ENCODE results near the gene SLIT1. TPM values are rescaled to one million over a fixed set of nuclear protein-coding genes. Genes with fewer than 3 reads are reported as not detected.
"Not testable (repeated sequence)": the region's sequence is repeated elsewhere in the genome, so short reads cannot be mapped to it uniquely, and the experiment has no call there.

The SLIT1 gene
- total RNA-seq, 1 donor from 2014 or later = under 0.01 TPM

DNA sequence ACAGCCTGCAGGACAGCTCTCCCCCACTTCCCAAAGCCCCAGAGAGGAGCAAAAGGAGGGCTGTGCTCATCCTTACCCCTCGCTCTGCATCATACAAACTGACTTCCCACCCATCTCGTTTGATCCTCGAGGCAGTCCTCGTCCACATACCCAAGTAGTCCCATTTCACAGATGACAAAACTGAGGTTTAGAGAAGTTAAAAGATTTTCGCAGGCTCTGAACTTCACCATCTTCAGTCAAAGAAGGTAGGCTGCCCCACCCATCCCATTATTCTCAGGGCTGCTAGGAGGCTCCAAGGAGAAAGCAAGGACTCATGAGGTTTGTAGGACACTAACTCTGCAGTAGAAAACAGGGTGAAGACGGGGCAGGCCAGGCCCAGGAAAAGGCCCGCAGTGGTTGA is 147.1 kb downstream of the SLIT1 start:
- no peak for DNase-seq

DNA sequence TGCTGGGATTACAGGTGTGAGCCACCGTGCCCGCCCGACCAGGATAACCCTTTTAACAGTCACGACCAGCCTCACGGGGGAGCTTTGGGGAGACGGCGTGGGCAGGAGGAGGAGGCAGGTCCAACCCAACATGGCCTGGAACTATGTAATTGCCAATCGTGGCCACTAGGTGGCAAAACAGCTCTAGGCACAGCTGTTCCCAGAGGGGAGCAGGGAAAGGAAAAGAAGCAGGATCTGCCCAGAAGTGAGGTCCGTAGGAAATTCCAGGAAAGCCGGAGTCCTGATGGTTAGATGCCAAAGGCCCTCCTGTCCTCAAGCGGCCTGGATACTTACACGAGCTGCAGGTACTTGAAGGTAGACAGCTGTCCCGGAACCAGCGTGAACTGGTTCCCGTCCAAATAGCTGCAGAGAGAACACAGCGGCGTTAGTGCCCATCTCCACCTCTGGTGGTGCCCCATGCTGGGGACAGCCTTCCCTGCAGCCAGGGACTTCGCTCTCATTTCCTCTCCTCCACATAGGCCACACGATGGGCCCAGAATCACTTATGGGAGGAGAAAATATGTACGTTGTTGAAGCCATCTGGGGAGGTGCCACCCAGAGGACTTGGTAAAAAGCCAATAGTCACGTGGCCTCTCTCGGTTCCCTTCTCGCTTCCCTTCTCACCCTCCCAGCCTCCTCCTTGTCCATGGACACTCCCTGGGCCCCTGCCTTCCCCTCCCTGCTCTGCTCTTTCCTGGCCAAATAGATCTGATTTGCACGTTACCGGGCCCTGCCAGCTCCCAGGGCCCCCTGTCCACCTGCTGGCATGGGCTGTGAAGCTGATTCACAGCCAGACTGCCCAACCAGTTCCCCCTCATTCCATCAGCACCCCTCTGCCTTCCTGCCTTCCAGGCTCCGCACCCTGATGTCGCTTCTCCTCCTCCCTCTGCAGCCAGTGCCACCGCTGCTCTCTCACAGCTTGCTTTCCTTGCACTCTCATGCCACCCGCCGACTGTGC is 148.1 kb downstream of the SLIT1 start:
- DNase-seq = peak; percentile 89

- DNase-seq = no peak
These were observed 150.6 kb downstream of the SLIT1 start for GRCh38 chr10:97034958-97035769.

GRCh38 chr10:97034301-97034700 is 151.5 kb downstream of the SLIT1 start:
- no peak for DNase-seq

GRCh38 chr10:97033841-97034240 is 151.9 kb downstream of the SLIT1 start:
- not testable (repeated sequence) for DNase-seq

DNA sequence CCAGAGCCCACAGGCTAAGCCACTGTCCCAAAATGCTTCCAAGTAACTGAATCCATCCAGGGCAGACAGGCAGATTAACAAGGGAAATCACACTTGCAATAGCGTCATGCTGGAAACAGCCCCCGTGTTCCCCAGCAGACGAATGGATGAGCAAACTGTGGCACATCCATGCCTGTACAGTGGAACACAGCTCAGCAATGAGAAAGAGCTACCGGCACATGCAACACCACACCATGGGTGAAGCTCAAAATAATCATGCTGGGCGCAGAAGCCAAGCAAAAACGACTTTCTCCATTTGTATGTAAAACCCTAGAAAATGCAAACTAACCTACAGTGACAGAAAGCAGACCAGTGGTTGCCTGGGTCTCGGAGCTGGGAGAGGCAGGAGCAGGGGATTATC is 153.1 kb downstream of the SLIT1 start:
- DNase-seq = no peak

DNA sequence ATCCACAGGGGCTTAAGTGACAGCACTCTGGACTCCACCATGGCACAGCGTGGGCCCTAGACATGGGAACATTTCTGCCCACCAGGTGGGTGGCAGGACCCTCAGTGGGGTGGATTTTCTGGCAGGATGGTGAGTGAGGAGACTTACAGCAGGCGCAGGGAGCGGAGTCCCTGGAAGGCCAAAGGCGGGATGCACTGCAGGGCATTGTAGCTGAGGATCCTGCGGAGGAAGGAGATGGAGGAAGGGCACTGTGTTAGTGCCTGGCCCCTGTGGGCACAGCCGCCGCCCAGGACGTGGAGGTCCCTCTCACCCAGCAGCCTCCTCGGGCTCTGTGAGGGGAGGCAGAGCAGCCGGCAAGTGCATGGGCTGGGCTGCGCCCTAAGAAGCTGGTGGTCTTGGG is 154.3 kb downstream of the SLIT1 start:
- no peak for DNase-seq

GRCh38 chr10:97030894-97031293 is 154.9 kb downstream of the SLIT1 start:
- DNase-seq = no peak

DNA sequence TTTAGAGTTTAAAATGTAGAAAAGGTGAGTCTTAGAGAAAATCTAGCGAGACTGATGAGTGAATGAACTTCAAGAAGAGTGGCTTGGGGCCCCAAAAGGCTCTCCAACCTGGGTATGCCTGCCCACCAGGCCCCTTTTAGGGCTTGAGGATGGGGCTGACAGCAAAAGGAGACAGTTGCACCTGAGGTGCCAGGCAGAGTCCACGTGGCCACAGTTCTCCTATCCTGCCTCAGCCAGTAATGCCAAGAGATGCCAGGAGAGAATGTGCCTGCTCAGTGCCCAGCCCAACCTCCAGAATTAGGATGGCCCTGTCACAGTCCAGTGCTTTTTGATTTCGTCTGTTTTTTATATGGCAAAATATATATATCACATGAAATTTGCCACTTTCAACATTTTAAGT is 156.5 kb downstream of the SLIT1 start:
- DNase-seq = no peak

DNA sequence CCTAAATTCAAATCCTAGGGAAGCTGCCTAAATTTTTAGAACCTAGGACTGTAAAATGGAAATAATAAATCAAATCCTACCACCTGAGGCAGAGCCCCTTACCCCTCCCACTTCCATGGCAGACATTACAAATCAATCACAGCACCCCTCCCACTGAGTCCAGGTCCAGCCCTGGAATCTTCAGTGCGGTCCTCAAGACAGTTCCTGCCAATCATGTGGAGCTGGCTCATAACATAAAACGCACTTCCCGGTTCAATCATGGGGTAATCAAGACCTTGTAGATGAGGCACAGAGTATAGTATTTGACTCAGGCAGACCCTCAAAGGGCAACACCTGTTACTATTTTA is 157.0 kb downstream of the SLIT1 start:
- DNase-seq = no peak

DNA sequence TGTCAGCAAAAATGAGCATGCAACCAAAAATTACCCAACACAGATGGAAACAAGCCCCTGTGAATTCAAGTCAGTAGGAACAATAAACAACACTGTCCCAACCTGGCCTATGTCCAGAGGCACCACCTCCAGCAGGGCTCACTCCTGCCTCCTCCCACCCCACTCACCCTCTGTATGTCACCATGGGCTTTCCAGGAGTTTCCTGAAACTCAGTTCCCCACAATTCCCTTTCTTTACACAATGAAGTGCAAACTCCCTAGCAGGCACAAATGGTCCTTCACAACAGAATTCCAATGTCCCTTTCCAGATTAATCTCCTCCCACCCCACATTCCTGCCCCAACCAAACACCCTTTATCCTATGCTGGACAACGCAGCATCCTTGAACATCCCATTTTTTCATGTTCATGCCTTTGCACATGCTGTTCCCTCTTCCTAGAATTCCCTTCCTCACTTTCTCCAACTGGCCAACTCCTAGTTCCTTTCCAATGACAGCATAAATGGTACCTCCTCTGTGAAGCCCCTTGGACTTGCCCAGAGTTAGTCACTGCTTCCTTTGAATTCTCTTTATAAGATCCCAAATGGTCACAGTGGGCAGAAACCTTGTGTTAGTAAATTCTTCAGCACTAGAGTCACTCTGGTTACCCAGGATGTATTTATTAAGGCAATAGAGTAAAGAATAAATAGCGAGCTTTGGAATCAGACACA is 157.5 kb downstream of the SLIT1 start:
- DNase-seq = no peak

- DNase-seq = peak; percentile 75
These were observed 160.0 kb downstream of the SLIT1 start for GRCh38 chr10:97025613-97026242.

DNA sequence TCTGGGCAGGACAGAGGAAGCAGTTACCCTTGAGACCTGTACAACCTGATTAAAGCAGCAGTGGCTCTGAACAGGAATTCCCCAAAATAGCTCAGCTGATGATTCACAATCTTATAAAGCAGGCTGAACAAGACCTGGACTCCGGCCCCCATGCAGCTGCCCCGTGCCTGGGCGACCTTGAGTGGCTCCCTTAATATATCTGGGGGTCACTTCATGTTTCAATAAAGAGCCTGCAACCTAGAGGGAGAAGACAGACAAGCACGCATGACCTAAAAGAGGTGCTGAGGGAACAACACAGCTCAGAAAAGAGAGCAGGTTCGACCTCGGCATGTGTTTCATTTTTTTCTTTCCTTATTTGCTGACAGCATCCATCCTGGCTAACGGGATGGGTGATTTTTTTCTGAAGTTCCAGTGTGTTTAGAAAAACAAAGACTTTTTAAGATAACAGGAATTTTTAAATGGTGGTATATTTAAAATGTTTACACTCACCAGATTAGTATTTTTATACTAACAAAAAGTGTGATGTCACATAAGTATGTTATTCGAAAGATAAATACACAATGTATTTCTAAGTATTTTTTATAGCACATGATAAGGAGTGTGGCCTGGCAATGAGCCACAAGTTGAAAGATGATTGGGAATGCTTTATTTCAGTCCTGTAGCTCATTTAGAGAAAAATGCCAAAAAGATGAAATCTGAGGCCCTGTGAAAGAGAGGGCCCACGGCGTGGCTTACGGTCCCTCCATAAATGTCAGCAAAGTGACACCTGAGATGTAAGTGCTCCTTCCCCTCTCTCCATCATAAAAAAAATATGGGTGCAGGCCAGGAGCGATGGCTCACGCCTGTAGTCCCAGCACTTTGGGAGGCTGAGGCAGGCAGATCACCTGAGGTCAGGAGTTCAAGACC is 161.3 kb downstream of the SLIT1 start:
- peak; percentile 66 for DNase-seq

DNA sequence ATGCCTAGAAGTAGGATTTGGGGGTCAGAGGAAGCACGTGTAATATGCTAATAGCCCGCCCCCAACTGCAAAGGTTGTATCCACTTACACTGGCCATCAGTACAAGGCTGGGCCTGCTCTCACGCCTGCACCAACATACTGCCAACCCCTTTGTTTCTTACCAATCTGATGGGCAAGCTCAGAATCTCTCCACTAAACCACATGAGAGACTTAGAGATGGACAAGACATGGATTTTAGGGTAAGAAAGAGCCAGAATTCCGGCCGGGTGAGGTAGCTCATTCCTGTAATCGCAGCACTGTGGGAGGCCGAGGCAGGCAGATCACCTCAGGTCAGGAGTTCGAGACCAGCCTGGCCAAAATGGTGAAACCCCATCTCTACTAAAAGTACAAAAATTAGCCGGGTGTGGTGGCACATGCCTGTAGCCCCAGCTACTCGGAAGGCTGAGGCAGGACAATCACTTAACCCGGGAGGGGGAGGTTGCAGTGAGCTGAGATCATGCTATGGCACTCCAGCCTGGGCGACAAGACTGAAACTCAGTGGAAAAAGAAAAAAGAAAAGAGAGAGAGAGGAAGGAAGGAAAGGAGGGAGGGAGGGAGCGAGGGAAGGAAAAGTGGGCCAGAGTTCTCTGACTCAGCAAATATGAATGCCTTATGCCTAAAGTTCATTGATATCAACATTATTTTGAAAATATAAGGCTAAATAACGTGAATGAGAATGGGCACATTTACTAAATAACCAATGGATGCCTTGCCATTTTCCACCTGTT is 162.2 kb downstream of the SLIT1 start:
- peak; percentile 7 for DNase-seq

DNA sequence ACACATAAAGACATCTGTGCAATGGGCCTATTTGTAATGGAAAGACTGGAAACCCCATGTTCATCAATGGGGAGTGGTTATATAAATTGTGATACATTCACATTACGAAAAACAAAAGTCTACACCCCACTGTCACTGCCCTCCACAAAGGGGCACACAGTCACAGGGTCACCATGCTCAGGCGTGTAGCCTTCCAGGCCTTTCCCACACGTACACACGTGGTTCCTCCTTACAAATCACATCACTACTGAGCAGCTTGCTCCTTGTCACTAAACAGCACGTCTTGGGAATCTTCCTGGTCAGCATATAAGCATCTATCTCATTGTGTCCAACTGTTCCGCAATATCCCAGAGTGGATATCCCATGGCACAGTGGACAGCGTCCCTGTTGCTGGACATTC is 163.1 kb downstream of the SLIT1 start:
- DNase-seq = no peak

DNA sequence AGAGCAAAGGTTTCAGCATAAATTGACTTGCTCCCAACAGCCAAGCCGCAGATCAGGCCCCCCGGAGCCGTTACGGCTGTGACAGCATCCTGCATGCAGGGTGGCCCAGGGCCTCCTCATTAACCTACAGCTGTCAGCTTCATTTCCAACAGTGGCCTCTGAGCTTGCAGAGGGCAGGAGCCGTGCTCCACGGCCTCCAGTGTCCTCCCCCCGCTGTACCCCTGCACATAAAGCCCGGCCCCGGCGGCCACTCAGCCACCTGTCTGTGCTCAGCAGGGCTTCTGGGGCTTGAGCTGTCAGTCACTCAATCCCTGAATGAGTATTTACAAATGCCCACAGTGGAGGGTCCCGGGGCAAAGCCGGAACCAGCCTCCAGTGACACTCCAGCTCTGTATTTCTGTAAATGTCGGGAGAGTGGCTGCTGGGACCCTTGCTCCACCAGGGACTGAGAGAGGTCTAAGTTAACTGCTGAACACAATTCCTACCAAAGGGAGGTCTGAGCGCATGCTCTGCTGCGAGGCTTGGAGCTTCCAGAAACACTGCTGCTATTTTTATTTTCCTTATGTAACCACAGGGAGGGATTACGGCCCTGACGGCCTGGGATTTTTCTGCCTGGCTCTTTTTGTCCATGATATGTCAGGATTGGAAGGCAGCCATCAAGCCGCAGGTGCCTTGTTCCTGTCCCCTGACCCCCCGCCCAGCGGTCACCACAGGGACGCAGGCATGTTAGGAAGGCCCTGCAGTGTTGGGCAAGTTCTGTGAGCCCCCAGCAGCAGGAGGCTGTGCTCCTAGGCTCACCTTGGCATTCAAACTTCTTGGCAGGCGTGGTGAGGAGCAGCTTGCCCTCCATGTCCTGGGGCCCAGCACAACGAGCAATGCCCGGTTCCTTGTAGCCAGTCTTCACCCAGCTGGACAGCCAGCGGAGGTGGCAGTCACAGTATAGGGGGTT is 165.0 kb downstream of the SLIT1 start:
- no peak for DNase-seq

DNA sequence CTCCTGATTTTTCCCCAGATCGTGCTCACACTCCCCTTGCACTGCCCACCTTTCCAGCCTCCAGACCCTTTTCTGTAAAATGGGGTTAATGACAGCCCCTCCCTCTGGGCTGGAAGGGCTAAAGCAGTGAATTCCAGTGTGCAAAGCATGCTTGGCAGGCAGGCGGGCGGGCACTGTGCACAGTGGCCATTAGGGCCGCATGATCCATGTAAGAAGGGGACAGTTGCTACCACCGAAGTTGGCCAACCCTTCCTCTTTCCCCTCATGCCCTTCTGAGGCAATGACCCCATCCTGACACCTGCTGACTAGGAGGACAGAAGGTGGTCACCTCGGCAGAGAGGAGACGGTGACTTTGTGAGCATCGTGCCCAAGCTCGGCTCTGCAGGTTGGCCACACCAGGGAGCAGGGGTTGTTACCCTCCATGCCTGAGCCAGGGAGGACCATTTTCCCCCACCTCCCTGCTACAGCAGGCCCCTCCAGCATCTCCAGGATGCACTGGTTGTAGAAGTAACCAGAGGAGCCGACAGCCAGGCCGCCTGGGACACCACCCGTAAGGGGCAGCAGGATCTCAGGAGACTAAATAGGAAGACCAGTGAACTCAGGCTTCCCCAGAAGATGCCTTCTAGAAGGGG is 166.4 kb downstream of the SLIT1 start:
- no peak for DNase-seq

- DNase-seq = no peak
These were observed 167.2 kb downstream of the SLIT1 start for GRCh38 chr10:97018251-97019212.
